Measurements from ENCODE around the gene TMEM167B. TPM values are rescaled to one million over a fixed set of nuclear protein-coding genes. Genes with fewer than 3 reads are reported as not detected.
A peak's percentile ranks its signal among the peaks of the same experiment; 100 is the strongest.

Gene TMEM167B
- 26.4 and 30.0 TPM in 2 replicates for total RNA-seq (2021)
- Bru-seq, nascent RNA = percentile 80 among the genes with signal in this experiment
- percentile 96 among the genes with signal in this experiment for BruChase-seq, experiment 1, labeled RNA remaining after a 2-hour chase
- BruChase-seq, experiment 2, labeled RNA remaining after a 6-hour chase = percentile 88 among the genes with signal in this experiment
- long read RNA-seq, transcript TMEM167B-201 (3 exons, 3,730 nt) = major isoform, 7 of 12 reads
- long read RNA-seq, partial matches to known transcripts = 0 of 12 reads
- long read RNA-seq, other reads (novel, unspliced or antisense) = 5 of 12 reads

- TSS peak; percentile 87 for BruUV-seq (replicated peaks)
- no peaks in the 10 kb centered on the region for H3K9me3 ChIP-seq (ENCODE audit: low read depth, low read length, poor library complexity, severe bottlenecking)
- ChIA-PET POLR2A (ENCODE audit: low non-redundant PET) (interaction anchor here (0.6 to 1.0 kb wide), 2 partner anchors 10 to 367 kb away, joined by 3 to 4 read pairs; no protein-coding TSS in a partner anchor), CTCF (interaction anchor here (0.7 to 1.8 kb wide), 2 partner anchors 10 to 100 kb away, joined by 4 to 12 read pairs; no protein-coding TSS in a partner anchor)
- peaks cover 23% of the 10 kb centered on the region for H3K36me3 ChIP-seq (ENCODE audit: insufficient read depth, low read length, poor library complexity, severe bottlenecking)
- TF ChIP-seq CTCF (conservative IDR thresholded peaks at IDR 0.05; ENCODE audit: low read depth, low read length) (no peak), EZH2 (IDR thresholded peaks at IDR 0.05; ENCODE audit: borderline replicate concordance, low read depth, low read length, poor library complexity, severe bottlenecking) (no peak)
- peak; percentile 97 for DNase-seq (ENCODE audit: low spot score)
- H3K27ac ChIP-seq (ENCODE audit: low read depth, low read length, poor library complexity, severe bottlenecking) = peak within 1 kb of the TSS; percentile 81
- peaks cover 11% of the 10 kb centered on the region for H3K4me1 ChIP-seq (ENCODE audit: insufficient read depth, low read length, poor library complexity, severe bottlenecking)
- H3K4me3 ChIP-seq (ENCODE audit: low read depth, low read length, poor library complexity, severe bottlenecking) = peak within 1 kb of the TSS; percentile 78
- intact Hi-C loops (cut with micrococcal nuclease; ENCODE audit: unreplicated experiment) = no loop called here
- no peaks in the 10 kb centered on the region for H3K27me3 ChIP-seq (replicated peaks; ENCODE audit: insufficient read depth, low read depth, low read length, poor library complexity)
These were observed at the start of gene TMEM167B for GRCh38 chr1:109090196-109091077. Gene TMEM167B, plus strand, starts transcription at chr1:109090764. Its CDS starts 109 bp downstream, at chr1:109090873.

GRCh38 chr1:109040989-109041620 lies 49.5 kb upstream of the TMEM167B start:
- Histone ChIP-seq H3K4me3 (ENCODE audit: low read depth, low read length, poor library complexity, severe bottlenecking) (peak overlapping the region; percentile 97), H3K4me1 (ENCODE audit: insufficient read depth, low read length, poor library complexity, severe bottlenecking) (peaks cover 3% of the 10 kb centered on the region), H3K27ac (ENCODE audit: low read depth, low read length, poor library complexity, severe bottlenecking) (peak overlapping the region; percentile 75), H3K36me3 (ENCODE audit: insufficient read depth, low read length, poor library complexity, severe bottlenecking) (no peaks in the 10 kb centered on the region), H3K9me3 (ENCODE audit: low read depth, low read length, poor library complexity, severe bottlenecking) (no peaks in the 10 kb centered on the region), H3K27me3 (replicated peaks; ENCODE audit: insufficient read depth, low read depth, low read length, poor library complexity) (no peaks in the 10 kb centered on the region)
- TF ChIP-seq EZH2 (IDR thresholded peaks at IDR 0.05; ENCODE audit: borderline replicate concordance, low read depth, low read length, poor library complexity, severe bottlenecking) (no peak), CTCF (conservative IDR thresholded peaks at IDR 0.05; ENCODE audit: low read depth, low read length) (no peak)
- intact Hi-C loops (cut with micrococcal nuclease; ENCODE audit: unreplicated experiment) = no loop called here
- ChIA-PET CTCF (no interaction called here), POLR2A (ENCODE audit: low non-redundant PET) (no interaction called here)
- no TSS peak for BruUV-seq (replicated peaks)
- peak; percentile 54 for DNase-seq (ENCODE audit: low spot score)
